Fibroblast of villous mesenchyme (primary cell): Measurements from ENCODE around the gene WNK2. TPM values are rescaled to one million over a fixed set of nuclear protein-coding genes. Genes with fewer than 3 reads are reported as not detected.

Source experiments
- DNase-seq: peaks from one replicate; pipeline ENCODE4 v3.0.0-alpha.2; 2010; ENCODE audit warnings: low read depth
- H3K4me3 ChIP-seq: 2 replicates; pipeline ENCODE4 v1.5.1; 2011; ENCODE audit warnings: low read depth, mild to moderate bottlenecking, low read length
- total RNA-seq: library from RNA; depleted of rRNA; stranded (reverse); fragments of >200 nt; gene quantifications from 2 replicates; pipeline ENCODE4 v1.2.3, GENCODE V29; 2012
- TF ChIP-seq, protein P1 (sequence below): IDR thresholded peaks from 2 replicates; pipeline ENCODE4 v1.5.1; 2012; ENCODE audit warnings: low read depth, mild to moderate bottlenecking, low read length; ENCODE audit not compliant: insufficient read depth

Gene WNK2
- total RNA-seq, 1 donor = not detected

DNA sequence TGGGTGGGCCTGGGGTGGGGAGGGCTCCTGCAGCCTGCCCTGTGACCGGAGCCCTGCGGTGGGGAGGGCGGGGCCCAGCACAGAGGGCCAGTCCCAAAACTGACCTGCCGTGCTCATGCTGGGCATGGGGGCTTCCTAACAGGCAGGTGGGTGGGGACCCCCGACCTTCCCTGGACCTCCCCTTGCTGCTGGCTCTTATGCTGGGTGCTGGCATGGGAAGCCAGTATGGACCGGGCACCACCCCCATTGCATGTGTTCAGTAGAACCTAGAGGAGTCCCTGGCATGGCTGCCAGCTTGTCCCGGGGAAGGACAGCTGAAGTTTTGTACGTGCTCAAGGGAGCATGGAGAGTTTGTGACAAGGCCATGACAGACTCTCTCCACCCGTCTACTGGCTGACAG is 37.1 kb downstream of the WNK2 start:
- H3K4me3 ChIP-seq = no peak overlapping the region
- TF ChIP-seq, protein P1, sequence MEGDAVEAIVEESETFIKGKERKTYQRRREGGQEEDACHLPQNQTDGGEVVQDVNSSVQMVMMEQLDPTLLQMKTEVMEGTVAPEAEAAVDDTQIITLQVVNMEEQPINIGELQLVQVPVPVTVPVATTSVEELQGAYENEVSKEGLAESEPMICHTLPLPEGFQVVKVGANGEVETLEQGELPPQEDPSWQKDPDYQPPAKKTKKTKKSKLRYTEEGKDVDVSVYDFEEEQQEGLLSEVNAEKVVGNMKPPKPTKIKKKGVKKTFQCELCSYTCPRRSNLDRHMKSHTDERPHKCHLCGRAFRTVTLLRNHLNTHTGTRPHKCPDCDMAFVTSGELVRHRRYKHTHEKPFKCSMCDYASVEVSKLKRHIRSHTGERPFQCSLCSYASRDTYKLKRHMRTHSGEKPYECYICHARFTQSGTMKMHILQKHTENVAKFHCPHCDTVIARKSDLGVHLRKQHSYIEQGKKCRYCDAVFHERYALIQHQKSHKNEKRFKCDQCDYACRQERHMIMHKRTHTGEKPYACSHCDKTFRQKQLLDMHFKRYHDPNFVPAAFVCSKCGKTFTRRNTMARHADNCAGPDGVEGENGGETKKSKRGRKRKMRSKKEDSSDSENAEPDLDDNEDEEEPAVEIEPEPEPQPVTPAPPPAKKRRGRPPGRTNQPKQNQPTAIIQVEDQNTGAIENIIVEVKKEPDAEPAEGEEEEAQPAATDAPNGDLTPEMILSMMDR = no peak
- DNase-seq = no peak

DNA sequence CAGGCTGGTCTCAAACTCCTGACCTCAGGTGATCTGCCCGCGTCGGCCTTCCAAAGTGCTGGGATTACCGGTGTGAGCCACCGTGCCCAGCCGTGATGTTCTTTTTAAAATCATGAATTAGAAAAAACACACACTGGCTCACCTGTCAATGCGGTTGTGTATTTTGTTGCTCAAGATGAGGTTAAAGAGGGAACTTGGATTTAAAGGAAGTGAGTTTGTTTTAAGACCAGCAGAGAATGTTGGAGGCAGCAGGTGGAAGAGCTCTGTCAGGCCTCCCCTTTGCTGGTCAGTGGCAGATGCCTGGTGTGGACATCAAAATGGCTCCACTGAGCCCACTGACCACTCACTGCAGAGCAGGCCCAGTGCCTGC is 38.9 kb downstream of the WNK2 start:
- TF ChIP-seq, protein P1 = no peak
- no peak overlapping the region for H3K4me3 ChIP-seq
- no peak for DNase-seq

DNA sequence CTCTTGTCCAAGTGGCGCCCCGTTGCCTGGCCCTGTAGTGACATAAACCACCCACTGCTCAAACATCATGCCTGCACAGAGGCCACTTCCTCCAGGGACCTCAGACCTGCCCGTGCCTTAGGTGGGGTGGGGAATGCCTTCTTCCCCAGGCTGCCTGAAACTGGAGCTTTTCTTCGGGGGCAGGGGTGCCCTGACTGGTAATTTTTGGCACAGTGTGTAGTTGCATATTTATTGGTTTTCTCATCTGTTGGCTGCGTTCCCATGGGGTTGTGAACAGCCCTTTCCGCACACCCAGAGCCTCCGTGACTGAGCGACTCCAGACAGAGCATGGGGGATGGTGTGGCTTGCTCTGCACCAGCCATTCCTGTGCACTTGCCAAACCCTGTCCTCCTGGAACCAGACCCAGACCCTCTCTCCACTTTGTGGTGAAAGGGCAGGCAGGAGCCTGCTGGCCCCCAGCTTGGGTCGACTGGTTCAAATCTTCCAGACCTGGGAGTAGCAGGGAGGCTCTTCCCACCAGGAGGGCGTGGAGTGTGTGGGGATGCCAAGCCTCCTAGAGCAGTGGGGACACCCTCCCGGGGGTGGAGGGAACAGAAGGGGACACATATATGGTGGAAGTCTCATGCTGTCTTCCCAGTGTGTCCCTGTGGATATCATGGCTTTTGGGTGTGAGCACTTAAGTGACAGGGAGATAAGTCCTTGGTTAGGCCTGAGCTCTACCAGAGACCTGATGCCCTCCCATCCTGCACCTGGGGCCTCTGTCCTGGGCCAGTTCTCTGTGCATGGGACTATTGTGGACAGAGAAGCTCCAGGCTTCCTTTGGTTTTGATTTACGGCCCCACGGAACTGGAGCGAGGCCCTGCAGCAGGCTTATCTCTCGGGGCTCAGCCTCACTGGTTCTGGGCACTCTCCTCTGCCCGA is 39.6 kb downstream of the WNK2 start:
- TF ChIP-seq, protein P1 = no peak
- no peak overlapping the region for H3K4me3 ChIP-seq
- DNase-seq = peak; percentile 13

DNA sequence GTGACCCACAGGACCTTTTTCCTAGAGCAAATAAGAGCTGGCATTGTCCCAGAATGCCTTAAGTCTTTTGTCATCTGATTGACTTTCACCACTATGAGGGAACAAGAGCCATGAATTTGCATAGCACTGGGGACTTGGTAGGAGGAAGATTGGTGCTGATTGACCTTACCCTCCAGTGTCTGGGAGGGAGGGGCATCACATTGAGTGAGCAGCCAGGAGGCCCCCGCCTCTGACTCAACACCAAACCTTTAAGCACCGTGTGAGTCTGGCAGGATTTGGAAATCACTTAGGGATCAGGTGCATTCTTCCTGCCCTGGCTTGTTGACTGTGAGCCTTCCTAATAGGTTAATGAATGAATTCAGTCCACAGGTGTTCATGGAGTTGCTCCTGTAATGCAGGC is 40.7 kb downstream of the WNK2 start:
- no peak for DNase-seq
- H3K4me3 ChIP-seq = no peak overlapping the region
- TF ChIP-seq, protein P1 = no peak

DNA sequence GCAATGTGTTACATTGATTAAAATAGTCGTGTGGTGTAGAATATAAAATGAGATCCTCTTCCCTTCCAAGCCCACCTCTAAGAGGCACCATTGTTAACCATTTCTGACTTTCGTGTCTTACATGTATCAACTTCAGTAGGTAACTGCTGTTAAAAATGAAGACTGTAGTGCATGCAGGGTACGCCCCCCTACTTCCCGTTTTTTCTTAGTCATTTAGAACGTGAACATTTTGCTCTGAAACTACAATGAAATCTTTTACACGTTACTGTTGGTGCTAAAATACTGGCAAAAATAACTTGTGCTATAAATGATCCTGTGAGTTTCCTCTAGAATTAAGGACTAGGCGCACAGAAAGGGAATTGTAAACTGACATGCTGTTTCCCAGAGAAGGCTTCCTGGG is 41.5 kb downstream of the WNK2 start:
- no peak for DNase-seq
- H3K4me3 ChIP-seq = no peak overlapping the region
- TF ChIP-seq, protein P1 = no peak

DNA sequence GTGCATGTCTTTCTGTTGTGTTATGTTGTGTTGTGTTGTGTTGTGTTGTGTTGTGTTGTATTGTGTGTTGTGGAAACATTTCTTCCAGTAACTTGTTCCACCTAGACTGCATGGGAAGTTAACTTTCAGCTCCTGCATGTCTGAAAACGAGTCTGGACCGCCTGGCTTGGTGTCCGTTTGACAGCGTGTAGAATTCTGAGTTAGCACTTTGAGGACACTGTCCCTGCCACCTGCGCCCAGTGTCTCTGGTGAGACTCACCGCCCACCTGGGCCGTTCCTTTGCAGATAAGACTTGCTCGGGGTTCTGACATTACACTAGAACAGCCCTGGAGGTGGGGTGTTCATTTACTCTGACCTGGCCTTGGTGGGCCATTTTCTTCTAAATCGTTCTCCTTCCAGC is 42.0 kb downstream of the WNK2 start:
- DNase-seq = no peak
- no peak overlapping the region for H3K4me3 ChIP-seq
- TF ChIP-seq, protein P1 = no peak
